A549 (cell line): ENCODE measurements around the gene TAX1BP1. TPM values are rescaled to one million over a fixed set of nuclear protein-coding genes. Genes with fewer than 3 reads are reported as not detected.

ENCODE experiments used
- ATAC-seq, 2 experiments: fragments of 200-7000 bp in 1 of 2; fragments of >200 bp in 1 of 2; cut with Nextera tagmentation in 1 of 2; cut with Tn5 transposase in 1 of 2; 3 replicates each; pipeline versions ENCODE4 v1.8.0 to v1.9.1; 2018 to 2020; ENCODE audit warnings: mild to moderate bottlenecking in 1 of 2, moderate library complexity in 1 of 2
- CTCF ChIA-PET: fragments of 300-600 bp; sonication (Branson Sonifier 250); formaldehyde crosslinking; extraction: SDS; loops from one replicate; lab custom pipeline; 2021; ENCODE audit warnings: antibody characterized with exemption, inconsistent platforms; lab: Yijun Ruan, JAX
- POLR2A ChIA-PET: fragments of 350-600 bp; formaldehyde crosslinking; extraction: SDS; loops from one replicate; lab custom pipeline; 2021; ENCODE audit warnings: antibody characterized with exemption, inconsistent platforms; lab: Yijun Ruan, JAX
- DNase-seq, 2 experiments: peaks; one replicate each; pipeline versions ENCODE4 v3.0.0 to v3.0.0-alpha.2; 2011 to 2016; ENCODE audit warnings: low read depth in 1 of 2, low spot score in 1 of 2
- FAIRE-seq: peaks from 2 replicates; lab custom pipeline; 2011; peaks lifted over from hg19 to GRCh38; lab: Jason Lieb, UNC
- H3K27ac ChIP-seq, 2 experiments: fragments of >200 bp; sonication (Bioruptor Twin); formaldehyde crosslinking; 3 replicates each; pipeline ENCODE4 v1.5.1; 2016 to 2017
- H3K4me1 ChIP-seq: fragments of >200 bp; sonication (Bioruptor Twin); formaldehyde crosslinking; 3 replicates; pipeline ENCODE4 v1.6.1; 2016
- H3K4me2 ChIP-seq: fragments of >200 bp; sonication (Bioruptor Twin); formaldehyde crosslinking; 3 replicates; pipeline ENCODE4 v1.6.1; 2016
- H3K4me3 ChIP-seq: fragments of >200 bp; sonication (Bioruptor Twin); formaldehyde crosslinking; 3 replicates; pipeline ENCODE4 v1.5.1; 2016
- H3K9me3 ChIP-seq: fragments of >200 bp; sonication (Bioruptor Twin); formaldehyde crosslinking; 3 replicates; pipeline ENCODE4 v1.6.1; 2016
- CBX8 ChIP-seq: fragments of 200-600 bp; sonication (generic); IDR thresholded peaks from 2 replicates; pipeline ENCODE4 v1.6.1; 2016
- CHD4 ChIP-seq: fragments of 200-600 bp; sonication (generic); IDR thresholded peaks from 2 replicates; pipeline ENCODE4 v1.6.1; 2016; ENCODE audit warnings: antibody characterized with exemption, mild to moderate bottlenecking, borderline replicate concordance
- CTCF ChIP-seq: fragments of >200 bp; sonication (Bioruptor Twin); formaldehyde crosslinking; IDR thresholded peaks from 3 replicates; pipeline ENCODE4 v1.5.1; 2016
- E2F6 ChIP-seq: IDR thresholded peaks from 2 replicates; pipeline ENCODE4 v1.6.1; 2012; ENCODE audit warnings: low read depth, borderline replicate concordance
- EHMT2 ChIP-seq: fragments of 200-600 bp; sonication (generic); IDR thresholded peaks from 2 replicates; pipeline ENCODE4 v1.6.1; 2016; ENCODE audit warnings: antibody characterized with exemption, low read depth, mild to moderate bottlenecking, moderate library complexity
- FOXS1 ChIP-seq: fragments of 250-450 bp; sonication (Bioruptor Pico); IDR thresholded peaks from 2 replicates; pipeline ENCODE4 v1.5.0; 2020; ENCODE audit warnings: mild to moderate bottlenecking, moderate library complexity
- GATA3 ChIP-seq: IDR thresholded peaks from 2 replicates; pipeline ENCODE4 v1.6.1; 2012; ENCODE audit warnings: borderline replicate concordance
- HDAC2 ChIP-seq: fragments of 200-600 bp; sonication (generic); IDR thresholded peaks from 2 replicates; pipeline ENCODE4 v1.6.1; 2016
- HES2 ChIP-seq: fragments of >200 bp; sonication (Bioruptor Twin); formaldehyde crosslinking; IDR thresholded peaks from 2 replicates; pipeline ENCODE4 v1.6.1; 2016
- HMGXB4 ChIP-seq: fragments of 250-450 bp; sonication (Bioruptor Pico); IDR thresholded peaks from 2 replicates; pipeline ENCODE4 v1.5.0; 2021; ENCODE audit warnings: mild to moderate bottlenecking, moderate library complexity, borderline replicate concordance
- HOXA7 ChIP-seq: fragments of 250-450 bp; sonication (Bioruptor Pico); IDR thresholded peaks from 2 replicates; pipeline ENCODE4 v1.5.0; 2020; ENCODE audit warnings: mild to moderate bottlenecking, moderate library complexity
- JUN ChIP-seq, 2 experiments: fragments of >200 bp; sonication (Bioruptor Twin); formaldehyde crosslinking; IDR thresholded peaks; 2 replicates in 1 of 2; 3 replicates in 1 of 2; pipeline ENCODE4 v1.6.1; 2016 to 2017
- JUNB ChIP-seq: fragments of >200 bp; sonication (Bioruptor Twin); formaldehyde crosslinking; IDR thresholded peaks from 2 replicates; pipeline ENCODE4 v1.6.1; 2016
- KDM1A ChIP-seq: fragments of 200-600 bp; sonication (generic); IDR thresholded peaks from 2 replicates; pipeline ENCODE4 v1.6.1; 2016; ENCODE audit warnings: low read depth, mild to moderate bottlenecking
- MAFK ChIP-seq: fragments of 450-650 bp; IDR thresholded peaks from 2 replicates; pipeline ENCODE4 v1.6.1; 2014; ENCODE audit not compliant: partially characterized antibody
- MAX ChIP-seq: IDR thresholded peaks from 2 replicates; pipeline ENCODE4 v1.6.1; 2012
- MAZ ChIP-seq: fragments of 150-350 bp; IDR thresholded peaks from 2 replicates; pipeline ENCODE4 v1.6.1; 2014; ENCODE audit warnings: antibody characterized with exemption, low read depth, low read length, borderline replicate concordance
- MYC ChIP-seq: IDR thresholded peaks from 2 replicates; pipeline ENCODE4 v1.6.1; 2012; ENCODE audit warnings: mild to moderate bottlenecking, inconsistent platforms, low read length, improper control_type of control experiment, borderline replicate concordance
- NPAS2 ChIP-seq: fragments of 250-450 bp; sonication (Bioruptor Pico); IDR thresholded peaks from 2 replicates; pipeline ENCODE4 v1.8.0; 2022; ENCODE audit warnings: mild to moderate bottlenecking, moderate library complexity, borderline replicate concordance
- PBX3 ChIP-seq: IDR thresholded peaks from 2 replicates; pipeline ENCODE4 v1.6.1; 2012
- PHF8 ChIP-seq: fragments of 200-600 bp; sonication (generic); IDR thresholded peaks from 2 replicates; pipeline ENCODE4 v1.6.1; 2016; ENCODE audit warnings: low read depth, mild to moderate bottlenecking, antibody characterized with exemption, moderate library complexity, borderline replicate concordance
- POLR2A ChIP-seq: IDR thresholded peaks from 2 replicates; pipeline ENCODE4 v1.6.1; 2012; ENCODE audit warnings: mild to moderate bottlenecking, low read length
- POLR2AphosphoS2 ChIP-seq: conservative IDR thresholded peaks from 2 replicates; pipeline ENCODE4 v1.6.1; 2012; ENCODE audit warnings: low read length, improper control_type of control experiment, inconsistent platforms
- RAD21 ChIP-seq, 2 experiments: fragments of >200 bp in 1 of 2; sonication (Bioruptor Twin) in 1 of 2; formaldehyde crosslinking in 1 of 2; IDR thresholded peaks in 1 of 2; conservative IDR thresholded peaks in 1 of 2; 2 replicates in 1 of 2; 3 replicates in 1 of 2; pipeline ENCODE4 v1.6.1; 2012 to 2018; ENCODE audit warnings: inconsistent platforms in 1 of 2
- REST ChIP-seq: fragments of 200-600 bp; sonication (generic); IDR thresholded peaks from 2 replicates; pipeline ENCODE4 v1.6.1; 2016; ENCODE audit warnings: antibody characterized with exemption, mild to moderate bottlenecking, moderate library complexity
- SMC3 ChIP-seq: fragments of >200 bp; sonication (Bioruptor Twin); formaldehyde crosslinking; IDR thresholded peaks from 3 replicates; pipeline ENCODE4 v1.6.1; 2018; ENCODE audit warnings: inconsistent platforms
- SREBF2 ChIP-seq: fragments of 450-650 bp; IDR thresholded peaks from 2 replicates; pipeline ENCODE4 v1.6.1; 2014; ENCODE audit warnings: mild to moderate bottlenecking, moderate library complexity
- TFCP2L1 ChIP-seq: fragments of 250-450 bp; sonication (Bioruptor Pico); IDR thresholded peaks from 2 replicates; pipeline ENCODE4 v1.5.0; 2021; ENCODE audit warnings: mild to moderate bottlenecking
- ZC3H11A ChIP-seq: fragments of 450-650 bp; IDR thresholded peaks from 2 replicates; pipeline ENCODE4 v1.6.1; 2014; ENCODE audit warnings: antibody characterized with exemption, mild to moderate bottlenecking
- ZFP36 ChIP-seq: fragments of 450-650 bp; IDR thresholded peaks from 2 replicates; pipeline ENCODE4 v1.6.1; 2014; ENCODE audit warnings: borderline replicate concordance; ENCODE audit not compliant: partially characterized antibody
- WGBS: methylation state at CpG from one replicate; pipeline ENCODE4 v1.1.6; 2017; ENCODE audit errors: missing lambda C conversion rate; 5-methylcytosine and 5-hydroxymethylcytosine counted together
- polyA plus RNA-seq, 4 experiments: library from polyadenylated mRNA; depleted of rRNA in 3 of 4; stranded (reverse); fragments of >200 nt; fragmentation: RNase III in 1 of 4; extraction: RNeasy Plus Mini Kit Qiagen cat#74134 plus additional on column Dnase treatment in 1 of 4; gene quantifications; 2 replicates in 3 of 4; 3 replicates in 1 of 4; pipeline ENCODE4 v1.2.3, GENCODE V29; 2011 to 2017

Gene TAX1BP1
- polyA plus RNA-seq, 2 of the 4 experiments (the other 2 are of a cell fraction) = 105 to 180 TPM

- TF ChIP-seq SREBF2 (no peak), JUNB (no peak), PBX3 (no peak), ZFP36 (no peak), PHF8 (no peak), CTCF (peak; percentile 34; the same call in 2 of the 3 replicates), TFCP2L1 (no peak), MAFK (peak; percentile 27), MAX (no peak), RAD21 (conservative IDR thresholded peaks at IDR 0.05 in 1 of 2, IDR thresholded peaks at IDR 0.05 in 1 of 2) (peak; percentile 40 to 50; a peak in 3 of 5 replicates), HDAC2 (no peak), FOXS1 (CRISPR knock-in tag) (no peak), E2F6 (no peak), REST (no peak)
These were observed 16.9 kb upstream of the TAX1BP1 start (continued) for GRCh38 chr7:27723085-27723484.

GRCh38 chr7:27727058-27727457 is 12.9 kb upstream of the TAX1BP1 start:
- H3K9me3 ChIP-seq = no peaks in the 10 kb centered on the region
- H3K4me2 ChIP-seq = no peak overlapping the region
- POLR2A ChIA-PET = no interaction called here
- no peak overlapping the region for H3K27ac ChIP-seq
- DNase-seq (no peak), FAIRE-seq (peak; percentile 43), ATAC-seq (no peak)
- WGBS = 80% methylated on average over 6 of the region's 6 CpGs
- H3K4me1 ChIP-seq = no peaks in the 10 kb centered on the region; the same call in 2 of the 3 replicates
- H3K4me3 ChIP-seq = no peak overlapping the region
- CTCF ChIA-PET = interaction anchor here (0.7 to 1.2 kb wide), 2 partner anchors 10 to 293 kb away, joined by 3 read pairs; no protein-coding TSS in a partner anchor
- no peak for TF ChIP-seq ZC3H11A
- TF ChIP-seq JUN (IDR thresholded peaks at IDR 0.05) = no peak
- TF ChIP-seq MAX = no peak
- no peak for TF ChIP-seq KDM1A
- TF ChIP-seq HES2 = no peak
- no peak for TF ChIP-seq SMC3
- TF ChIP-seq HMGXB4 (CRISPR knock-in tag) = no peak
- TF ChIP-seq CBX8 = no peak
- TF ChIP-seq MYC = no peak
- TF ChIP-seq EHMT2 = no peak
- no peak for TF ChIP-seq PBX3
- no peak for TF ChIP-seq NPAS2 (CRISPR knock-in tag)
- TF ChIP-seq CHD4 = no peak
- no peak for TF ChIP-seq MAZ
- no peak for TF ChIP-seq POLR2AphosphoS2
- TF ChIP-seq HOXA7 (CRISPR knock-in tag) = no peak
- no peak for TF ChIP-seq GATA3
- no peak for TF ChIP-seq POLR2A
- no peak for TF ChIP-seq PHF8
